H1 (cell line): ENCODE measurements around the gene SIRT6. TPM values are rescaled to one million over a fixed set of nuclear protein-coding genes. Genes with fewer than 3 reads are reported as not detected.

Experiments
- polyA plus RNA-seq, 7 experiments: library from polyadenylated mRNA; depleted of rRNA in 3 of 7; stranded (reverse) in 5 of 7; unstranded in 2 of 7; fragments of >200 nt in 5 of 7; fragments of 200-250 nt in 2 of 7; gene quantifications; 1 replicate in 5 of 7; 2 replicates in 1 of 7; 4 replicates in 1 of 7; pipeline versions ENCODE4 v1.2.1 to v1.2.3, GENCODE V29; 2011 to 2013; ENCODE audit warnings: missing spikeins in 2 of 7, mixed read lengths in 2 of 7
- small RNA-seq: library from polyadenylated mRNA; stranded (forward); fragments of <200 nt; extraction: miRNeasy Mini kit (QIAGEN cat#:217004); gene quantifications from one replicate; pipeline ENCODE3, GENCODE V24; 2013; ENCODE audit not compliant: insufficient read depth
- total RNA-seq: library from RNA; stranded (reverse); fragmentation: NEBNext Ultra II Directional; extraction: Animal tissue kit (Norgen Biotek cat#: 25700); gene quantifications from 2 replicates; pipeline ENCODE4 v1.2.1, GENCODE V29; 2021

SIRT6 gene
- total and polyA plus RNA-seq, 2 of the 8 experiments (the other 6 are each of a cell fraction or from before 2014, with no cell fraction given), result 25.2 to 27.0 TPM

Small RNAs within 50 kb of the gene (small RNA-seq; reads per million reads assigned to genes)
- gene RF00017, result not detected

Other genes with a start within 250 kb of the SIRT6 start
- gene NMRK2, start 249.5 kb downstream of the SIRT6 start, total RNA-seq, result 86.2 and 87.4 TPM in 2 replicates
- 206 and 227 TPM in 2 replicates for gene NMRK2, start 249.5 kb downstream of the SIRT6 start, polyA plus RNA-seq (2011; rRNA removed)
- gene DAPK3, start 211.5 kb downstream of the SIRT6 start, total RNA-seq, result 78.1 and 80.8 TPM in 2 replicates
- 53.2 and 76.8 TPM in 2 replicates for gene DAPK3, start 211.5 kb downstream of the SIRT6 start, polyA plus RNA-seq (2011; rRNA removed)
- 3,380 and 3,443 TPM in 2 replicates for gene EEF2, start 197.1 kb downstream of the SIRT6 start, total RNA-seq
- 1,554 and 2,482 TPM in 2 replicates for gene EEF2, start 197.1 kb downstream of the SIRT6 start, polyA plus RNA-seq (2011; rRNA removed)
- 41.4 and 51.4 TPM in 2 replicates for gene PIAS4, start 174.8 kb downstream of the SIRT6 start, total RNA-seq
- gene PIAS4, start 174.8 kb downstream of the SIRT6 start, polyA plus RNA-seq (2011; rRNA removed), result 30.2 and 50.9 TPM in 2 replicates
- 16.6 and 17.8 TPM in 2 replicates for gene ZBTB7A, start 115.7 kb downstream of the SIRT6 start, total RNA-seq
- gene ZBTB7A, start 115.7 kb downstream of the SIRT6 start, polyA plus RNA-seq (2011; rRNA removed), result 5.6 and 9.1 TPM in 2 replicates
- gene MAP2K2, start 58.4 kb downstream of the SIRT6 start, total RNA-seq, result 161 and 162 TPM in 2 replicates
- gene MAP2K2, start 58.4 kb downstream of the SIRT6 start, polyA plus RNA-seq (2011; rRNA removed), result 111 and 194 TPM in 2 replicates
- gene CREB3L3, start 28.9 kb downstream of the SIRT6 start, total RNA-seq, result not detected in 2 replicates
- 0.12 and 0.17 TPM in 2 replicates for gene CREB3L3, start 28.9 kb downstream of the SIRT6 start, polyA plus RNA-seq (2011; rRNA removed)
- 14.1 and 14.5 TPM in 2 replicates for gene ANKRD24, start 126 bp upstream of the SIRT6 start, total RNA-seq
- 7.6 and 15.1 TPM in 2 replicates for gene ANKRD24, start 126 bp upstream of the SIRT6 start, polyA plus RNA-seq (2011; rRNA removed)
- gene EBI3, start 47.0 kb upstream of the SIRT6 start, total RNA-seq, result 0.99 and 1.1 TPM in 2 replicates
- 5.2 and 8.4 TPM in 2 replicates for gene EBI3, start 47.0 kb upstream of the SIRT6 start, polyA plus RNA-seq (2011; rRNA removed)
- 26.8 and 28.6 TPM in 2 replicates for gene YJU2, start 64.5 kb upstream of the SIRT6 start, total RNA-seq
- 27.7 and 35.4 TPM in 2 replicates for gene YJU2, start 64.5 kb upstream of the SIRT6 start, polyA plus RNA-seq (2011; rRNA removed)
- gene SHD, start 96.7 kb upstream of the SIRT6 start, total RNA-seq, result 5.8 and 7.3 TPM in 2 replicates
- gene SHD, start 96.7 kb upstream of the SIRT6 start, polyA plus RNA-seq (2011; rRNA removed), result 10.7 and 15.5 TPM in 2 replicates
- gene TMIGD2, start 119.8 kb upstream of the SIRT6 start, total RNA-seq, result 0.38 and 0.41 TPM in 2 replicates
- gene TMIGD2, start 119.8 kb upstream of the SIRT6 start, polyA plus RNA-seq (2011; rRNA removed), result 0.39 and 0.58 TPM in 2 replicates
- 54.8 and 58.8 TPM in 2 replicates for gene FSD1, start 122.0 kb upstream of the SIRT6 start, total RNA-seq
- gene FSD1, start 122.0 kb upstream of the SIRT6 start, polyA plus RNA-seq (2011; rRNA removed), result 181 and 194 TPM in 2 replicates
- 15.3 and 18.1 TPM in 2 replicates for gene STAP2, start 156.3 kb upstream of the SIRT6 start, total RNA-seq
- gene STAP2, start 156.3 kb upstream of the SIRT6 start, polyA plus RNA-seq (2011; rRNA removed), result 33.6 and 37.3 TPM in 2 replicates
- gene MPND, start 161.0 kb upstream of the SIRT6 start, total RNA-seq, result 24.2 and 27.7 TPM in 2 replicates
- 22.9 and 31.6 TPM in 2 replicates for gene MPND, start 161.0 kb upstream of the SIRT6 start, polyA plus RNA-seq (2011; rRNA removed)
- gene SH3GL1, start 218.0 kb upstream of the SIRT6 start, total RNA-seq, result 102 TPM in 2 replicates
- gene SH3GL1, start 218.0 kb upstream of the SIRT6 start, polyA plus RNA-seq (2011; rRNA removed), result 81.5 and 120 TPM in 2 replicates
- gene CHAF1A, start 220.1 kb upstream of the SIRT6 start, total RNA-seq, result 146 and 147 TPM in 2 replicates
- gene CHAF1A, start 220.1 kb upstream of the SIRT6 start, polyA plus RNA-seq (2011; rRNA removed), result 122 and 190 TPM in 2 replicates